Stimulated activated naive CD8-positive, alpha-beta T cell treated with anti-CD3 and anti-CD28 coated beads, Interleukin-15, Interleukin-2, amounts not matched to agents 100 ng/mL and 50 ng/mL, for 24 hours (primary cell): ENCODE results near the gene DNAJC18.

Experiments used
- H3K27ac Mint-ChIP-seq: one replicate; pipeline ENCODE4 v1.8.0; 2021; ENCODE audit warnings: mild to moderate bottlenecking, mixed read lengths
- H3K27me3 Mint-ChIP-seq: one replicate; pipeline ENCODE4 v1.8.0; 2021; ENCODE audit warnings: mixed read lengths
- H3K36me3 Mint-ChIP-seq: one replicate; pipeline ENCODE4 v1.8.0; 2021; ENCODE audit warnings: low read depth, mixed read lengths
- H3K4me1 Mint-ChIP-seq: one replicate; pipeline ENCODE4 v1.8.0; 2021; ENCODE audit warnings: low read depth, mixed read lengths
- H3K4me3 Mint-ChIP-seq: one replicate; pipeline ENCODE4 v1.8.0; 2021; ENCODE audit warnings: mild to moderate bottlenecking, mixed read lengths
- H3K9me3 Mint-ChIP-seq: one replicate; pipeline ENCODE4 v1.8.0; 2021; ENCODE audit warnings: mixed read lengths

Gene DNAJC18

DNA sequence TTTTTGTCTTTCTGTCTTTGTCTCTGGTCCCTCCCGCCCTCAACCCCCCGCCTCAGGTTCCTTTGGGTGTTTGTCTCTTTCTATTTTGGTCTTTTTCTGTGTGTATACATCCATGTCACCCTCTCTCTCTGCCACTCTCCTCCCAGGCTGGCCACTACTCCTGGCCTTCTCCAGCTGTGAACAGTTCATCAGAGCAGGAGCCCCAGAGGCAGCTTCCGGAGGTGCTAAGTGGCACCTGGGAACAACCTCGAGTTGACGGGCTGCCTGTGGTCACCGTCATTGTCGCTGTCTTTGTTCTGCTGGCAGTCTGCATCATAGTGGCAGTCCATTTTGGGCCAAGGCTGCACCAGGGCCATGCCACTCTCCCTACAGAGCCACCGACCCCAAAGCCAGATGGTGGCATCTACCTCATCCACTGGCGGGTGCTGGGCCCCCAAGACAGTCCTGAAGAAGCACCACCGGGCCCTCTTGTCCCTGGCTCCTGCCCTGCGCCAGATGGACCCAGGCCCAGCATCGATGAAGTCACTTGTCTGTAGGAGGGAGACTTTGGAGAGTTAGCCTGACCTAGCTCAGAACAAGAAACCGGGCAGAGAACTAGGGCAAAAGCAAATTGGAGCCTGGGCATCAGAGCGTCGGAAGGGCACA lies 33.2 kb upstream of the DNAJC18 start:
- no peaks in the 10 kb centered on the region for H3K9me3 Mint-ChIP-seq
- peak overlapping the region; percentile 53 for H3K4me3 Mint-ChIP-seq
- peaks cover 73% of the 10 kb centered on the region for H3K4me1 Mint-ChIP-seq
- no peaks in the 10 kb centered on the region for H3K27me3 Mint-ChIP-seq
- peak overlapping the region; percentile 80 for H3K27ac Mint-ChIP-seq
- peaks cover 14% of the 10 kb centered on the region for H3K36me3 Mint-ChIP-seq

DNA sequence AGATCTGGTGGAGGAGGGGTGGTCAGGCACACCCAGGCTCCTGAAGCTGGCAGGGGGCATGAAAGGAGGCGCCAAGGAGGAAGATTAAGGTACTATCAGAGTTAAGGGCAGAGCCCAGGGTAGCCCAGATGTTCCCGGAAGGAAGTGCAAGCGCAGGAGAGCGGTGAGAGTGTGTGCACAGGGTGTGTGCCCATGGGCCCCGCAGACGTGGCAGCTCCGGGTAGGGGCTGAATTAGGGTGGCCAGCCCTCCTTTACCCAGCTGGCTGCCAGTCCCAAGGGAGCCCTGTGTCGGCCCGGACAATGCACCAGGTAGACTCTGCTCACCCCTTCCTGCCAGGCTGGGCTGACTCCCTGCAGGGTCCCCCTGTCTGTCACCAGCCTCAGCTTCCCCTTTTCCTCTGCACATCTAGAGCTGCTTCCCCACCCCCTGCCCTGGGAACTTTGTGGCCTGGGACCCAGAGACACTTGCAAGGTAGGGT lies 31.5 kb upstream of the DNAJC18 start, which contains the start of gene SMIM33:
Gene SMIM33, plus strand, starts transcription at position 184 of the 480 bp plus-strand sequence. Its CDS starts 118 bp downstream, at position 302.
- Mint-ChIP-seq H3K27me3 (no peaks in the 10 kb centered on the region), H3K4me1 (peaks cover 69% of the 10 kb centered on the region), H3K36me3 (peaks cover 9% of the 10 kb centered on the region), H3K27ac (peak within 1 kb of the TSS; percentile 90), H3K9me3 (no peaks in the 10 kb centered on the region), H3K4me3 (peak within 1 kb of the TSS; percentile 22)

DNA sequence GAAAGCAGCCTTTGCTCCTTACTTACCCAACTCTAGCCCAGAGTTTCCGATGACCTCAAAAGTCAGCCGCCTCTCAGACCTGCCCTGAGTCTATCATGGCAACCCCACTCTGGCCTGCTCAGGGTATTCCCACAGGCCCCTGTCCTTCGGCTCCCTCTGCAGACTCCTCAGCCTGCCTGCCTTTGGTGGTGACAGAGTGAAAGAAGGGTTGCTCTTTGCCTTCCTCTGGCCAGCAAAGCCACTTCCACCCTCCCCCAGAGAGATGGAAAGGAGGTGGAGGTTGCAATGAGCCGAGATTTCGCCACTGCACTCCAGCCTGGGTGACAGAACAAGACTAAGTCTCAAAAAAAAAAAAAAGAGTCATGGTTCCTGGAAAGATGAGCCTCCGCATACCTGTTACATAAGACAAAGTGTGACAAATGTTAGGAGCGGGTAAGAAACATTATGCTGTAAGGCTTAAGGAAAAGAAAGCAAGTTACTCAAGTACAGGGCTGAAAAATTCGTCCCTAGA lies 29.2 kb upstream of the DNAJC18 start:
- no peaks in the 10 kb centered on the region for H3K9me3 Mint-ChIP-seq
- H3K27me3 Mint-ChIP-seq = no peaks in the 10 kb centered on the region
- no peaks in the 10 kb centered on the region for H3K36me3 Mint-ChIP-seq
- no peak overlapping the region for H3K4me3 Mint-ChIP-seq
- peaks cover 46% of the 10 kb centered on the region for H3K4me1 Mint-ChIP-seq
- H3K27ac Mint-ChIP-seq = peak overlapping the region; percentile 76

DNA sequence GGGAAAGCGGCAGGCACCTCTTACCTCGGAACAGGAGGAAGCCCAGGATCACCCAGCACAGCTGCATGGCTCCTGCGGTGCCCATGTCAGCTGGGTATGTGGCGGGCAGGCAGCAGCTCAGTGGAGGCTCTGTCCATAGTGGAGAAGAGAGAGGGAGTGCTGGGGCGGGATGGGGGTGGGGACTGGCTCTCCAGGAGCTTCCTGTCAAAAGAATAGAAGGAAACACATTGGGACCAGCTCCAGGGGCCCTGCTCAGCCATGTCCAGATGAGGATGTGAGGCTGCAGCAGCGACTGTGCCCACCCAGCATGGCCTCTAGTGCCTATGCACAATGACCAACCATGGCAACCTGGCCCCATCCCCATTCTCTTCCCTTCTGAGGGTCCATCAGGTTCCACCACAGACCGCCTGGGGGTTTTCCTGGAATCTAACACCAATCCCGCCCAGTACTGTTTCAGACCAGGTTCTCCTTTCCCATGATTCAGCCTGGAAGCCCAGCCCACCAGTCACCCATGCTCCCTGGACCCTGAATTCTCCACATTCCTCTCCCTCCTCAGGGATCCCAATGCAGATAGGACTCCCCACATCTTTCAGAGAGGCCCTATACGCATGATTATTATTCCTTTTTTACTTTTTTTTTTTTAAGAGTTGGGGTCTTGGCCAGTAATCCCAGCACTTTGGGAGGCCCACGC lies 23.4 kb upstream of the DNAJC18 start, which contains the start of gene ECSCR:
Gene ECSCR, minus strand, starts transcription at position 158 of the 691 bp plus-strand sequence. Its CDS starts 73 bp downstream, at position 85.
- Mint-ChIP-seq H3K27me3 (no peaks in the 10 kb centered on the region), H3K27ac (no peak within 1 kb of the TSS), H3K36me3 (no peaks in the 10 kb centered on the region), H3K4me3 (no peak within 1 kb of the TSS), H3K9me3 (no peaks in the 10 kb centered on the region), H3K4me1 (peaks cover 35% of the 10 kb centered on the region)

DNA sequence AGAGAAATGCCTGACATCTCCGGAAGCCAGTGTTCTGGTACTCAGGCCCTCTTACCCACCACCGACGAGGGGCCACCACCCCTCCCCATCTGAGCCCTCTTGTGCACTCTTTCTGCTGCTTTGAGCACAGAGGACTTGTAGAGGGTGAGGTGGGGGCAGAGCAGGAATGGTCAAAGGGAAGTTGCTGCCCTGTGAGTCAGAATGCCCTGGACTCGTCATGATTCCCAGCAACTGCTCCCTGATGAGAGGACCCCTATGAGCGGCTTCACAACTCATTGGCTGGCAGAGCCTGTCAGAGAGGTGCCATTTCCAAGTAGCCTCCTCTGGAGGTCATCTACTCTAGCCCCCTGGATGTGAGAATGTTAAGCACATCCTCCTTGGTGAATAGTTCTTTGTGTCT lies 22.4 kb upstream of the DNAJC18 start:
- H3K4me1 Mint-ChIP-seq = peaks cover 45% of the 10 kb centered on the region
- no peak overlapping the region for H3K4me3 Mint-ChIP-seq
- no peak overlapping the region for H3K27ac Mint-ChIP-seq
- H3K9me3 Mint-ChIP-seq = no peaks in the 10 kb centered on the region
- no peaks in the 10 kb centered on the region for H3K27me3 Mint-ChIP-seq
- H3K36me3 Mint-ChIP-seq = no peaks in the 10 kb centered on the region

DNA sequence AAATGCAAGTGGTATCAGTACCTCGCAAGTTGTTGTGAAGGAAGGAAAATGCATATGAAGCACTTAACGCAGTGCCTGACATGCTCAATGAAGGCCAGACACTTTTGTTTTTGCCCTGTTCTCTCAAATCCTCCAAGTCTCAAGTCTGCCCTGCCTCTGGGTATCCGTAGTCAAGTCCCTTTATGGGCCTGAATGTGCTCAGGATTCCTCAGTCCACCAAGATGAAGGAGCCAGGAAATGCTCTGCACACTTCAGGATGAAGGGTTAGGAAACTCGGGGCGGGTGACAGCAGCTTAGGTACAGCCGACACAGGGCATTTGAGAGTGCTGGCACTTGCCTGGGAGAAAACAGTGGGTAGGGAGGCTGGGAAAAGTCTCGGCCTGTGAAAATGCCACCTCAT lies 21.9 kb upstream of the DNAJC18 start:
- Mint-ChIP-seq H3K4me3 (no peak overlapping the region), H3K36me3 (no peaks in the 10 kb centered on the region), H3K9me3 (no peaks in the 10 kb centered on the region), H3K27me3 (no peaks in the 10 kb centered on the region), H3K27ac (no peak overlapping the region), H3K4me1 (peaks cover 50% of the 10 kb centered on the region)

DNA sequence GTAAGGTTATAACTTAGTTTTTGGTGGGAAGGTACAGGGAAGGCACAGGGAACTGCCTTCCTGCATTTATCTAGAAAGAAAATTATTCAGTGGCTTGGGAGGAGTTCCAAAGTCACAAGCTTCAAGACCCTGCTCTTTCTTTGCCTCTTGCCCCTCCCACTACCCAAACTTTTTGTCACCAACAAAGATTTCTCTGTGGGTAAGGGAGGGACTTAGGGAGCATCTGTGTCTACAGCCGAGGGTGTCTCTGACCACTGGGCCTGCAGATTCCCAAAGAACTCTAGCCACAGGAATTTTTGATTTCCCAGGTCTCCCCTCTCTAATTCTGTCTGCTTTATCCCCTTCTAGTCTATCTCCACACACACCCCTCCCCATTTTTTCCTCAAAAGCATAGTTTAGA lies 21.1 kb upstream of the DNAJC18 start:
- Mint-ChIP-seq H3K9me3 (no peaks in the 10 kb centered on the region), H3K4me3 (no peak overlapping the region), H3K36me3 (no peaks in the 10 kb centered on the region), H3K27me3 (no peaks in the 10 kb centered on the region), H3K27ac (peak overlapping the region; percentile 63), H3K4me1 (peaks cover 53% of the 10 kb centered on the region)

DNA sequence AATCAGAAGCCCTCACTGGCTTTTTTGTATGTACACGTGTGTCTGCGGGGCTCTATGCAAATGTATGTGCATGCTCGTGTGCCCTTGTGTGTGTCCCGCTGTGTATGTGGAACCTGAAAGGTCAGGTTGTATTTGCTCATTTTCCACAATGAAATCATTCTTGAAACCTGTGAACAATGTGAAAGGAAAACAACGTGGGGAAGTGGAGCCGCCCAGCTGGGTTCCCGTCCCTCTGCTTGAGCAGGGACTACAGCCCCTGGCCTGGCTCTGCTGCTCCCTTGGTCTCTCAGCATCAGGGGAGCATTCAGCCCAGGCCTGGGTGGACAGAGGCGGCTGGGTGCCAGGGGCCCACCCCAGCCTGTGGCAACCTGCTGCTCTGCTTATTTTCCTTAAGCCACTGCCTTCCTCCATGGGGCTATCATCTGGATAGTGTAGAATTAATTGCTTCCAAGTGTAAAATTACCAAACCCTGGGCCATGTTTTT lies 20.2 kb upstream of the DNAJC18 start:
- Mint-ChIP-seq H3K4me3 (peak overlapping the region; percentile 67), H3K4me1 (peaks cover 57% of the 10 kb centered on the region)

DNA sequence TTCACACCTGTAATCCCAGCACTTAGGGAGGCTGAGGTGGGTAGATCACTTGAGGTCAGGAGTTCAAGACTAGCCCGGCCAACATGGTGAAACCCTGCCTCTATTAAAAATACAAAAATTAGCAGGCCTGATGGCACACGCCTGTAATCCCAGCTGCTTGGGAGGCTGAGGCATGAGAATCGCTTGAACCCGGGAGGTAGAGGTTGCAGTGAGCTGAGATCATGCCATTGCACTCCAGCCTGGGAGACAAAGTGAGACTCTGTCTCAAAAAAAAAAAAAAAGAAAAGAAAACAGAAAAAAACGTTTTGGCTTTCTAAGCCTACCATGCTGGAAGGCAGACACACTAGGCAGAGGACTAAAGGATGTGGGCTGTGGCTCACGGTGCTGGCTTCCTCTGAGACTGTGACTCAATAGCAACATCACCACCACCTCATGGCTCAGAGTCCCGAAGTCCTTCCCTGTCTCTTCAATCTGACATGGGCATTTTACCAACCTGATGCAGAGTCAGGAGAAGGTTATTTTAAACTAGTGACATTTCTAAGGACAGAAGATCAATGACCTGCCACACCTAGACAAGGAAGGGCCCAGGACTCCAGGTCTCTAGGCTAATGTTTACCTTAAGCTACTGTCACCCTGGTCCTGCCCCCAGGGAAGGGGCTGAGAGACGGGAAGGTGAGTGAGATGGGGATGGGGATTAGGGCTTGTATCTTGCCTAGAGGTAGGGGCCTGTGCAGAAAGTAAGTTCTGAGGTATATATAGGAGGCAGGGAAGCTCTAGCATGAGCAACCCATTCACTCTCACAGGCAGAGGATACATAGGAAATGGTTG lies 19.5 kb upstream of the DNAJC18 start:
- Mint-ChIP-seq H3K27me3 (no peaks in the 10 kb centered on the region), H3K27ac (peak overlapping the region; percentile 97), H3K4me1 (peaks cover 64% of the 10 kb centered on the region), H3K9me3 (no peaks in the 10 kb centered on the region), H3K4me3 (peak overlapping the region; percentile 67), H3K36me3 (no peaks in the 10 kb centered on the region)

More for the DNA sequence above, 20.2 kb upstream of the DNAJC18 start:
- Mint-ChIP-seq H3K36me3 (no peaks in the 10 kb centered on the region), H3K27ac (peak overlapping the region; percentile 97), H3K27me3 (no peaks in the 10 kb centered on the region), H3K9me3 (no peaks in the 10 kb centered on the region)

DNA sequence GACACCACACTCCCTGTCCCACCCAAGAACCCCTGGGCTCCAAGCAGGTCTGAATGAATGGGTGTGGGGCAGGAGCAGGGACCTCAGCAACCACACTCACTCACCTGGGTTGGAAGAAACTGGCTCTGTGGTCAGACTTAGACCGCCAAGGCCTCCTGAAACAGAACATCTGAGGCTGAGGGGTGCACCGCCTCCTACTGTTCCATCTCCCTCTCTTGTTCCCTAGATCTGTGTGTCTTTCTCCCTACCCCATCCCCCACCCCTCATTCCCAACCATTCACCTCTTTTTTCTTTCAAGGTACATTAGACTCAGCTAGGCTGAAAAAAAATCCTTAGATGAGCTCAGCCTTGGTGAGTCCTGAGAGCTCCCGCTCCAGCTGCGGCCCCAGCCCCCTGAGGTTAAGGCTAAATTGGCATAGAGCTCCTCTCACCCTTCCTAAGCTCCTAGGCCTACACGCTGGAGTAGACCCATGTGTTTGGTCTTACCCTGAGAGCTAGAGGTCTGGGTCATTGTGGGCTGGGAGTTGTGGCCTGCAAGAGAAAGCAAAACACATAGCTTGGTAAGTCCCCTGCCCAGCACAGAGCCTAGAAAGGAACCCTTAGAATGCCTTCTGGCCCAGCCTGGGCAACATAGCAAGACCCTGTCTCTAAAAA lies 18.5 kb upstream of the DNAJC18 start:
- H3K36me3 Mint-ChIP-seq = no peaks in the 10 kb centered on the region
- H3K27ac Mint-ChIP-seq = peak overlapping the region; percentile 97
- H3K4me1 Mint-ChIP-seq = peaks cover 68% of the 10 kb centered on the region
- H3K9me3 Mint-ChIP-seq = no peaks in the 10 kb centered on the region
- H3K27me3 Mint-ChIP-seq = no peaks in the 10 kb centered on the region
- H3K4me3 Mint-ChIP-seq = no peak overlapping the region

DNA sequence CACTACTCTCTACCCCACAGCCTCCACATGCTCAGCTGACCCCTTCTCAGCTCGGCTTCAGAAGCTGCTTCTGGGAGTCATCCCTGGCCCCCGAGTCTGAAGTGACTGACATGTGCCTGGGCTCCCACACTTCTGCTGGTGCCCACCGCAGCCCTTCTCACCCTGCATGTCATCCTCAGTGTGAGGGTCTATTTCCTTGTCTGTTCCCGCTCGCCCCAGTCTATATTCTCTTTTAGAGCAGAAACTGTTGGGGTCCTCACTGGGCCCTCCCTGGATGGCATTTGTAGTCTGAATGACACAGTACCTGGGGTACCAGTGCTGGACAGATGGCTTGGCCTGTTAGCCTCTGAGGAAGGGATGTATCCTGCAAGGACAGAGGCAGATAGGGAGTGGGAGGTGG lies 17.9 kb upstream of the DNAJC18 start:
- Mint-ChIP-seq H3K4me3 (no peak overlapping the region), H3K27ac (peak overlapping the region; percentile 97), H3K36me3 (no peaks in the 10 kb centered on the region), H3K9me3 (no peaks in the 10 kb centered on the region), H3K27me3 (no peaks in the 10 kb centered on the region), H3K4me1 (peaks cover 68% of the 10 kb centered on the region)

DNA sequence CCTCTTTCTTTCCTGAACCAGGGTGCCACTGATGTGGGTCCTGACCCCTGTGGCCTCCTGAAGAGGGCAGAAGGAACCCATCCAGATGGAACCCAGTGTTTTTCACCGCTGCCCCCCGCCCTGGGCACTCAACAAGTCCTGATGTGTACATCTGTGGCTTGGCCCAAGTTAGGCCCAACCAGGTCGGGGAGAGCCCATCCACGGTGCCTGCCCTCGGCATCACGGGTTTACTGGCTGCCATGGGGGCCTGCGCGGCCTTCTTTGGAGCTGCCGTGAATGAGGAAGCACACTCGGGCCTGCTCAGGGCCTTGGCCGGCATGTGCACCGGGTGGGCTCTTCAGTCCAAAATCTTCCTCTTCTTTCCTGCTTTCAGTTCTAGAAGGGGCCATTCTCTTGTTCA lies 17.5 kb upstream of the DNAJC18 start:
- Mint-ChIP-seq H3K27me3 (no peaks in the 10 kb centered on the region), H3K4me1 (peaks cover 68% of the 10 kb centered on the region), H3K4me3 (no peak overlapping the region), H3K9me3 (no peaks in the 10 kb centered on the region), H3K36me3 (no peaks in the 10 kb centered on the region), H3K27ac (peak overlapping the region; percentile 97)

DNA sequence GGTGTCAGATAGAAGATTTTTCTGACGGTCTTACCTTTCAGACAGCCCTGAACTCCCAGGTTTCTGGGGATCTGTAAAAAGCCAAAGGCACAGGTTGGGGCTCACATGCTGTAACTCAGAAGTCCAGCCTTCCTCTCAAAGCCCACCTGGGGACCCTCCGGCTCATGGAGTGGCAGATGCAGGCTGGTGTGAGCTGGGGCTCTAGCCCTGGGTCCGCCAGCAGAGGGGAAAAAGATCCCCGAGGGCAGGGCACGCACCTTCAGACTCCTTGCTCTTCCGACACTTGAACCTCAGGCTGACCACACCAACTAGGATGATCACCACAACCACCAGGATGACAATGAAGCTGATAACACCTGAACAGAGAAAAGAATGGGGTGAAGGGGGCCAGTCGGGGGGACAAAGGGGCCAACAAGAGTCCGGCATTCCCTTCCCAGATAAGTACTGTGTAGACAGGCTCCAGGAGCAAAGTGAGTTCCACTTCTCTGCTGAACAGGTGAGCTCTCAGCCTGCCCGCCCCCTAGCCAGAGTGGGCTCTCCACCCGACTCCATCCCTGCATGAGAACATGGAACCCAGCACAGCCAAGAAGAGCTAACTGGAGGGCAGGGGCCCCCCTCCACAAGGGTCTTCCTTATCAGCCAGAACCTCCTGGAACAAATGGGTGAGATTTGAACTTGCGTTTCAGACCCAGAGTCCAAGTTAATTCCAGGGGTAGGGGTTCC lies 15.4 kb upstream of the DNAJC18 start:
- Mint-ChIP-seq H3K27ac (peak overlapping the region; percentile 51), H3K4me3 (no peak overlapping the region), H3K36me3 (no peaks in the 10 kb centered on the region), H3K9me3 (no peaks in the 10 kb centered on the region), H3K27me3 (no peaks in the 10 kb centered on the region), H3K4me1 (peaks cover 53% of the 10 kb centered on the region)
